Muscle layer of duodenum (tissue), 2 donors: Measurements from ENCODE around the gene RRP15.

ENCODE experiments used
- H3K27ac ChIP-seq: one replicate; pipeline ENCODE4 v1.7.0; 2013; ENCODE audit warnings: mild to moderate bottlenecking, low read length
- H3K27me3 ChIP-seq: one replicate; pipeline ENCODE4 v1.7.0; 2013; ENCODE audit warnings: low read depth, mild to moderate bottlenecking, control low read depth, low read length
- H3K36me3 ChIP-seq, 2 donors: one replicate each; pipeline ENCODE4 v1.7.0; 2013; ENCODE audit warnings: low read length in 2 of 2, control low read depth in 1 of 2, mild to moderate bottlenecking in 1 of 2; ENCODE audit not compliant: insufficient read depth in 2 of 2, control insufficient read depth in 1 of 2
- H3K4me1 ChIP-seq, 2 donors: one replicate each; pipeline ENCODE4 v1.7.0; 2013; ENCODE audit warnings: low read length in 2 of 2, mild to moderate bottlenecking in 2 of 2, control low read depth in 1 of 2, moderate library complexity in 1 of 2; ENCODE audit not compliant: insufficient read depth in 2 of 2, control insufficient read depth in 1 of 2
- H3K4me3 ChIP-seq, 2 donors: one replicate each; pipeline ENCODE4 v1.7.0; 2013; ENCODE audit warnings: low read length in 2 of 2, low read depth in 1 of 2, mild to moderate bottlenecking in 1 of 2
- H3K9me3 ChIP-seq, 2 donors: one replicate each; pipeline ENCODE4 v1.7.0; 2013; ENCODE audit warnings: low read length in 2 of 2, control low read depth in 1 of 2, mild to moderate bottlenecking in 1 of 2; ENCODE audit not compliant: control insufficient read depth in 1 of 2
- donor health status: healthy.

RRP15 gene

GRCh38 chr1:218342091-218342490 lies 57.0 kb downstream of the RRP15 start:
- no peak overlapping the region for H3K4me3 ChIP-seq
- no peaks in the 10 kb centered on the region for H3K36me3 ChIP-seq
- H3K4me1 ChIP-seq: peaks cover 0 to 5% of the 10 kb centered on the region in 2 donors
- peaks cover 2% of the 10 kb centered on the region for H3K27me3 ChIP-seq
- no peak overlapping the region for H3K27ac ChIP-seq
- H3K9me3 ChIP-seq: no peaks in the 10 kb centered on the region

DNA sequence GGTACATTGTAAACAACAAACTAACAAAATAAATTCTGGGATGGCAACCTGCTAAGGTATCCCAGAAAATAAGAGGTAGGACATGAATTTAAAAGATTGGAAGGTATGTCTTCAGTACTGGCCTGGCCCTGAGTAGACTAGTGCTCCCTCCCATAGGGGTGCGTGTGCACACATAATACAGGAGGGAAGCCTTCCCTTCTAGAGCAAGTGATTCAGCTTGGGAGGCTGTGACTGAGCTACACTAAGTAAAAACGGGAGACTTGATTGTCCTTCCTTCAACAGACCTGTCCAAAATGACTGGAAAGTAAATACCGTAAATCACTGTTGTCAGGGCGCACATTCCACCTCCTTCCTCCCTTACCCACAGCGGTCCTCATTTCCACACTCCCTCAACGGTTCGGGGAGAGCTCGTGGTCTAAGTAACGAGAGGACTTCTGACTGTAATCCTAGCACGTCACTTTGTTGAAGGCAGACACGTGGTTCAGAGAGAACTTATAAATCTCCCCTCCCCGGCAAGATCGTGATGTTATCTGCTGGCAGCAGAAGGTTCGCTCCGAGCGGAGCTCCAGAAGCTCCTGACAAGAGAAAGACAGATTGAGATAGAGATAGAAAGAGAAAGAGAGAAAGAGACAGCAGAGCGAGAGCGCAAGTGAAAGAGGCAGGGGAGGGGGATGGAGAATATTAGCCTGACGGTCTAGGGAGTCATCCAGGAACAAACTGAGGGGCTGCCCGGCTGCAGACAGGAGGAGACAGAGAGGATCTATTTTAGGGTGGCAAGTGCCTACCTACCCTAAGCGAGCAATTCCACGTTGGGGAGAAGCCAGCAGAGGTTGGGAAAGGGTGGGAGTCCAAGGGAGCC lies 60.0 kb downstream of the RRP15 start, which contains the start of gene TGFB2:
Gene TGFB2 (plus strand): TSS at position 523 of the 859 bp plus-strand sequence. CDS start 1,366 bp downstream, outside the sequence.
- H3K4me1 ChIP-seq: peaks cover 0 to 10% of the 10 kb centered on the region in 2 donors
- peak within 1 kb of the TSS; percentile 73 to 86 for H3K4me3 ChIP-seq
- H3K27me3 ChIP-seq: peaks cover 4% of the 10 kb centered on the region
- no peaks in the 10 kb centered on the region for H3K9me3 ChIP-seq
- H3K36me3 ChIP-seq: no peaks in the 10 kb centered on the region
- peak within 1 kb of the TSS; percentile 95 for H3K27ac ChIP-seq

- no peaks in the 10 kb centered on the region for H3K9me3 ChIP-seq
- peaks cover 0 to 12% of the 10 kb centered on the region in 2 donors for H3K4me1 ChIP-seq
- no peaks in the 10 kb centered on the region for H3K36me3 ChIP-seq
- peak overlapping the region; percentile 95 for H3K27ac ChIP-seq
- H3K27me3 ChIP-seq: peaks cover 4% of the 10 kb centered on the region
- peak overlapping the region; percentile 73 to 86 for H3K4me3 ChIP-seq
Observed at GRCh38 chr1:218345673-218346390, 60.7 kb downstream of the RRP15 start.

DNA sequence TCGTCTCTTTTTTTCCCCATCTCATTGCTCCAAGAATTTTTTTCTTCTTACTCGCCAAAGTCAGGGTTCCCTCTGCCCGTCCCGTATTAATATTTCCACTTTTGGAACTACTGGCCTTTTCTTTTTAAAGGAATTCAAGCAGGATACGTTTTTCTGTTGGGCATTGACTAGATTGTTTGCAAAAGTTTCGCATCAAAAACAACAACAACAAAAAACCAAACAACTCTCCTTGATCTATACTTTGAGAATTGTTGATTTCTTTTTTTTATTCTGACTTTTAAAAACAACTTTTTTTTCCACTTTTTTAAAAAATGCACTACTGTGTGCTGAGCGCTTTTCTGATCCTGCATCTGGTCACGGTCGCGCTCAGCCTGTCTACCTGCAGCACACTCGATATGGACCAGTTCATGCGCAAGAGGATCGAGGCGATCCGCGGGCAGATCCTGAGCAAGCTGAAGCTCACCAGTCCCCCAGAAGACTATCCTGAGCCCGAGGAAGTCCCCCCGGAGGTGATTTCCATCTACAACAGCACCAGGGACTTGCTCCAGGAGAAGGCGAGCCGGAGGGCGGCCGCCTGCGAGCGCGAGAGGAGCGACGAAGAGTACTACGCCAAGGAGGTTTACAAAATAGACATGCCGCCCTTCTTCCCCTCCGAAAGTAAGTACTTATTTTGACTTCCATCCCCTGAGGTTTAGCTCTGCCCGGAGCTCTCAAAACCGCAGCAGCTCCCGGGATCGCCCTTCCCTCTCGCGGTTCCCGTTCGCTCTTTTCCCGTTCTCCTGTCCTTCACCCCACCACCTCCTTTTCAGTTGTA lies 61.5 kb downstream of the RRP15 start:
- Histone ChIP-seq H3K4me3 (peak overlapping the region; percentile 73 to 86), H3K27me3 (peaks cover 4% of the 10 kb centered on the region), H3K4me1 (peaks cover 0 to 15% of the 10 kb centered on the region in 2 donors), H3K27ac (peak overlapping the region; percentile 95), H3K9me3 (no peaks in the 10 kb centered on the region), H3K36me3 (no peaks in the 10 kb centered on the region)

DNA sequence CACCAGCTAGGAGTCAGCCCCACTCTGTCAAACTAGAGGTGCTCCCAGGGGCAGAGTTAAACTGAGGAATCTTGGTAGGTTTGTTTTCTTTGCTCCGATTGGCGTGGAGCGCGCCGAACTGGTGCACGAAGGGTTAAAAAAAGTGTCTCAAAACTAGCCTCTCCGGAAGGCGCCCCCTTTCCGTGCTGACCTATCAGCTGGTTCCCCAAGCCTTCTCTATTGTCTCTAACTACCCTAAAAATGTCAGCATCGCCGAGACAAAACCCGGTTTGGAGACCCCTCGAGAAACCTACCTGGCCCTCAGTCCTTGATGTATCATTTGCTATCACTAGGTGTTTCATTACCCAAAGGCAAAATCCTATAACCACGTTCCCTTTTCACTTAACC lies 62.2 kb downstream of the RRP15 start:
- H3K27ac ChIP-seq: peak overlapping the region; percentile 95
- H3K9me3 ChIP-seq: no peaks in the 10 kb centered on the region
- H3K27me3 ChIP-seq: peaks cover 4% of the 10 kb centered on the region
- H3K36me3 ChIP-seq: no peaks in the 10 kb centered on the region
- H3K4me3 ChIP-seq: peak overlapping the region; percentile 73 to 86
- peaks cover 0 to 15% of the 10 kb centered on the region in 2 donors for H3K4me1 ChIP-seq

DNA sequence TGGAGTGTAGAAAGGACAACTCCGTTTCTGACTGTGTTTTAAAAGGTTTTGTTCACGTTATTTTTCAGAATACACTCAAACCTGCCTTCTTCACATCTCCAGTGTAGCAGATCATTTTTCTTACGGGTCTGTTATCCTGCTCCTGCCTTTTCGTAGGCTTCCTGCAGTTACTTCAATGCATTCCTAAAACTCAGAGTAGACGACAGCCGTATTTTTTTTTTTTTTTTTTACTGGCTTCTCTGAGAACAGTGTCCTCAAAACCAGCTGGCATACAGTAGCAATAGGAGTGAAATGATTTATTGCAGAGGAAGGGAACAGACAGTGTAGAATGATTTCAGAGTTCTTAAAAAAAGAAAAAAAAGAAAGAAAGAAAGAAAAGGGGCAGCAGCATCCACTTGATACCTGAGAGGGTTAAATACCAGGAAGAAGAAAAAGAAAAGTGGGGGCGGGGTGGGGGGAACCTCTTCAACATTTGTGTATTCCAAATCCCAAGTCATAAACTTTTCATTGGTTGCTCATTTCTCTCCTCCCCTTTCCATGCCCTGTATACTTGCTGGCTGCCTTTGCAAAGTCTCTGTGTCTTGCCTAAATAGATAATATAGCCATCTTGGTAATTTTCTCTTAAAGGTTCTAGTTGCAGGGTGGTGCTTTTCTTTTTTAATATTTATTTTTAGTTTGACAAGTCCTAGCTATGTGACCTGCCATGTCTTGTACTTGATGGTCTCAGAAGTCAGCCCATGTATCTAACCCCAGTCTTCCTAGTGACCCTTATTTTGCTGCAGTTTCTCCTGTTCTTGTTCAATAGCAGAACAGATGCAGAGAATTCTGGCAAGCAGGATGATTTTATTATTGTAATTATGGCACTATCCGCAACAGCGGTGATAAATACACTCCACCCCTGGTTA lies 62.9 kb downstream of the RRP15 start:
- H3K4me1 ChIP-seq: peaks cover 0 to 15% of the 10 kb centered on the region in 2 donors
- peak overlapping the region; percentile 73 to 86 for H3K4me3 ChIP-seq
- peak overlapping the region; percentile 95 for H3K27ac ChIP-seq
- H3K27me3 ChIP-seq: peaks cover 4% of the 10 kb centered on the region
- H3K9me3 ChIP-seq: no peaks in the 10 kb centered on the region
- no peaks in the 10 kb centered on the region for H3K36me3 ChIP-seq

DNA sequence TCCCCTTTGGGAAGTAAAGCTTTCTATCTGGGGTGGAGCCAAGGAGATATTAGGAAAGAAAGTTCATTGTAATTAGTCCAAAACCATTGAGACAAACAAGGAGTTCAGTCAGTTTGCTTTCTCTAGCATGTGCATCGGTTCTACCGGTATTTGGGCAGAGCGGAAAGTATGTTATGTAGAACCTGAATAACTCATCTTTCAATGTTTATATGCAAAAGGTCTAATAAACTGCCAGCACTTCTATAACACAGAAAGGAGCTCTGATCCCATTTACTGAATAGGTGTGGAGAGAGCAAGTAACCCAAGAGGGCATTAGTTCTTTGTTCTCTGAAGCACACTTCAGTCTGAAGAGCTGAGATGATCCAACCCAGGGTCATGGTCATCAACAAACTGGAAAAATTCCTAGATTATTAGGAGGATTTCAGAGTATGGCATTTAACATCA lies 63.6 kb downstream of the RRP15 start:
- H3K27me3 ChIP-seq: peaks cover 4% of the 10 kb centered on the region
- H3K4me3 ChIP-seq: peak overlapping the region; percentile 73 to 86
- H3K27ac ChIP-seq: peak overlapping the region; percentile 95
- H3K4me1 ChIP-seq: peaks cover 0 to 15% of the 10 kb centered on the region in 2 donors
- no peaks in the 10 kb centered on the region for H3K9me3 ChIP-seq
- no peaks in the 10 kb centered on the region for H3K36me3 ChIP-seq

DNA sequence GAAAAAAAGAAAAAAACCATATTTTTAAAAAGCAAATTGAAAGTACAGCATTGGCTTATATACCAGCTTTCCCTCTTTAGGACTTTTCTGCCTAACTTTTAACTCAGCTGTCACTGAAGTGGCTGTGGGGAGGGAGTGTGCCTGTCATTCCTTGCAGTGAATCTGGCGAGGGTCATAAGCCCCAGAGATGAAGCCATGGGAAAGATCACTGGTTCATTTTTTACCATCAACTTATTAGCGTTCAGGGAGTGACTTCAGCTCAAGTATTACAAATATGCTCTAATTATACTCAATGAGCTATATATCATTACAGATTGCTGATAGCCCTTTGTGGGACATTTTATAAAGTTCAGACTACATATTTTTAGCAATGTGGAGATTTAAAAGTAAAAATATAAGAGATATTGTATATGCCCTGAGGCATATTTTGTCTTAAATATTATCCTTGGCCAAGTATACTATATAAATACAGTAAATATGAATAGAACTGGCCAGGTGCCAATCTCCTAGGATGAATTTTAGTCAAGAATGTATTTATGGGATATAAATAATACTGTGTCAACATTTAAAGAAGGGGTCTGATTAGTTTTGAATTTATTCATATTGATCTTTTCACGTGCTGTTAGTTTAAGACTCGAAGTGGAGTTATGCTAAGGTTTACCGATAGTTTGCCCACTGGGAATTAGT lies 64.4 kb downstream of the RRP15 start:
- peaks cover 4% of the 10 kb centered on the region for H3K27me3 ChIP-seq
- H3K4me3 ChIP-seq: peak overlapping the region; percentile 73 to 86
- H3K9me3 ChIP-seq: no peaks in the 10 kb centered on the region
- H3K4me1 ChIP-seq: peaks cover 0 to 15% of the 10 kb centered on the region in 2 donors
- H3K36me3 ChIP-seq: no peaks in the 10 kb centered on the region
- H3K27ac ChIP-seq: peak overlapping the region; percentile 95

DNA sequence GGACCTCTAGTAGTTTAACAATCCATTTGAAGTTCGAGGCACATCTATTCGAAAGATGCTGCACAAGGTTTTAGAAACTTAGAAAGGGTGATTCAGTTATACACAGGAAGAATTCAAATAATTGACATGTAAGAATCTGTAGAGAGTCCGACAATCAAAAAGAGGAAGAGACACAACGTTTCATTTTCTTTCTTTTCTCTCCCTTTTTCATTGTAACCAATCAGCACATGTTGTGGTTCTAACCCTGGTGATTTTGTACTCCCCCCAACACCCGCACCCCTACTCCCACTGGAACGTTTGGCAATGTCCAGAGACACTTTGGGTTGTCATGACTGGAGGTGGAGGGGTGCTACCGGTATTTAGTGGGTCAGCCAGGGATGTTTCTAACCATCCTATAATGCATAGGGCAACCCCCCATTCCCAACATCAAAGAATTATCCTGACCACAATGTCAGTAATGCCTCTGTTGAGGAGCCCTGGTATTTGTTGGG lies 65.0 kb downstream of the RRP15 start:
- H3K9me3 ChIP-seq: no peaks in the 10 kb centered on the region
- H3K27me3 ChIP-seq: peaks cover 4% of the 10 kb centered on the region
- H3K4me1 ChIP-seq: peaks cover 0 to 10% of the 10 kb centered on the region in 2 donors
- peak overlapping the region; percentile 33 for H3K27ac ChIP-seq
- peak overlapping the region; percentile 73 to 86 for H3K4me3 ChIP-seq
- H3K36me3 ChIP-seq: no peaks in the 10 kb centered on the region
